NOMO-1 treated with dmso at 0.1 percent for 144 hours (cell line): Measurements from ENCODE around the gene PI3.

Experiments used
- DNase-seq: peaks from one replicate; lab custom pipeline; 2025; ENCODE audit not compliant: unreplicated experiment; lab: John Stamatoyannopoulos, UW

Gene PI3

DNA sequence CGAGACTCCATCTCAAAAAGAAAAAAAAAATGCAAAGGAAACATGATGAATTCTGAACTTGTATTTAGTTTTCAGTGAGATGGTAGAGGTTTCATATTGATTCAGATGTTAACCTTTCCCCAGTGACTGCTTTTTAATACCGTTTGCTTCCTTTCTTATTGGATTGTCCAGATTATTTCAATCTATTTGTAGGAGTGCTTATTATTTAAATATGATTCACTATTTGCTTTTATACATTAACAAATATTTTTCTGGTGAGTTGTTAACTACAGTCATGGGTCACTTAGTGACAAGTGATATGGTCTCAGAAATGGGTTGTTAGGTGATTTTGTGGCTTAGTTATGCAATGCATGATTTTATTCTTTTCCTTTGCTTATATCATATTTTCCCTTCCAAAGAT, 8.4 kb downstream of the PI3 start:
- no peak for DNase-seq

DNA sequence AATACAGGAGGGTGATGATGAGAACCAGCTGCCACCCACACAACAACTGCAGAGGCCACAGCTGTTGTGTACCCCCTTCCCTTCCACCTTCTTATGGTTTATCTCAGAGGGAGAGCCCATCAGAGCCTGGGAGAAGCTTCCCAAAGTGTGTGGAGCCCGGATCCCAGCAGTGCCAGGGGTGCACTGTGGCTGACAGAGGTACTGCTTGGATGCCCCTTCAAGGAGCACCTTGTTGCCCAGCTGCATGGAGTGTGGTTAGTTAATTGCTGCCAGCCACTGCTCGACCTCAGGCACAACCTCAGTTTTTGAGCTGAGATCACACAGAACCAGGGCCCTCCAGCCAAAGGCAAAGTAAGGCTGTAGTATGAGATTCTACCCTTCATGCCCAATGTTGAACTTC, 13.0 kb downstream of the PI3 start:
- DNase-seq, result no peak

DNA sequence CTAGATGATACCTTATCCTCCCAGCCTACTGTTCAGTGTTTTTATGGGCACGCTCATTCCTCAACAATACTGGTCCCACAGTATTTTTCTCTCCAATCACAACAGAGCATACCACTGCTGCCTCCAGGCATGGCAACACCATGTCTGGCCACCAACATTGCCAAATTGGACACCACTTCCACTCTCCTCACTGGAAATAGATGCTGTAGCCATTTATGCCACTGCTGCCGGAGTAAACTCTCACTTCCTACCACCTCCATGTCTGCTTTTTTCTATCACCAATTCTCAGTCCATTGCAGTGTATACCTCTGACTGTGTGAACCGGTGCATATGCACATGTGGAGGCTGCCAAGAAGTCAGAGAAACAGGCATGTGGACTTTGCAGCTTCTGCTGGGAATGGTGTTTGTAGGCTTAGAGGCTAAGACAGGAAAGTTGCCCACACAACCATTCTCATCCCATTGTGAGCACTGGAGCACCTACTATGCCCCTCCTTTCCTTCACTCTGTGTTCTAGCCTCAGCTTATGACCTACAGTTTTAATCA, 14.4 kb downstream of the PI3 start:
- no peak for DNase-seq

DNA sequence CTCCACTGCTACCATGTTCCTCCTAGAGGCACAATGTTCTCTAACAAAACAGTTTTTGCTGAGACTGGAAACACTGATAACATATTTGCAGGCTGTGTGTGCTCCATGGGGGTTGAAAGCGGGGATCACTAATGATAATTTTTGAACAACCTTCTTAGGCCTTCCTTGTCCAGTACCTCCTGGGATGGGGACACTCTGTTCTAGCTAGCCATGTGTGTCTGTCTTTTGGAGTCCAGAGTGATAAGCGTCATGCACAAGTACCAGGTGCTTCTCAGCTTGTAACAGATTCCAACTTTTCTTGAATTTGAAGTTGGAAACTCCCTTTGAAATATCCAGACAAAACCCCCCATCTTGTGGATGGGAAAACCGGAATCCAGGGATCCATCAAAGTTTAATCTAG, 15.2 kb downstream of the PI3 start:
- DNase-seq, result no peak

DNA sequence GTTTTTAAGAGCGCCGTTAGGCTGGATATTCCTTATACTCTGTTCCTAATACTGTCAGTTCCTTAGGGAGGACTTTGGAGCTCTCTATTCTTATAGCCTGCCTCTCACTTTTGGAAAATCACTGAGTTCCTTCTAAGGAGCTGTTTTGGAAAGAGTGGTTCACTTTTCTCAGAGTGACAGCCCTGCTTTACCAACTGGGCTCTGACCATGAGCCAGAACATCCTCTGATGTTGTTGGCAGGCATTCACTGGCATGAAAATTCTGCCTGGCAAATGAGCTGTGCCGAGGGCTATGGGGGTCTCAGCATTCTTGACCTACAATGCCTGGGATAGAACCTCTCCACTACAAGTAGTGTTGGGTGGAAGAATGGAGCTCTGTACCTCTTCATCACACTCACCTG, 17.2 kb downstream of the PI3 start:
- DNase-seq, result no peak

DNA sequence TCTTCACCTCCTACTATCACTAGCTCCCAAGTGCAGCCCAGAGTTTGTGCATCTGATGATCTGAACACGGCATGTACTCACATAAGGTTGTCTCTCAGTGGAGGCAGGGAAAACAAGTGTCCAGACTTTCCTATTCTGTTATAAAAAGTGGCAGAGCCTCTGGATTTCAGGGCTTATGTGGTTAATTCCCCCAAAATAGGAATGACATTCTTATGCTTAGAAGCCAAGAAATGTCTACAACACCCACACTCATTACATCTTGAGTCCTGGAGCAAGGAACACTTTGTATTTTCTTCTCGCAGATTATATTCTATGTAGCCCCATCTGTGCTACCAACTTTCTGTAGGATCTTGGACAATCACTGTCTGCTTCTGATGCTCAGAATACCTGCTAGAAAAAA, 18.6 kb downstream of the PI3 start:
- DNase-seq, result no peak

DNA sequence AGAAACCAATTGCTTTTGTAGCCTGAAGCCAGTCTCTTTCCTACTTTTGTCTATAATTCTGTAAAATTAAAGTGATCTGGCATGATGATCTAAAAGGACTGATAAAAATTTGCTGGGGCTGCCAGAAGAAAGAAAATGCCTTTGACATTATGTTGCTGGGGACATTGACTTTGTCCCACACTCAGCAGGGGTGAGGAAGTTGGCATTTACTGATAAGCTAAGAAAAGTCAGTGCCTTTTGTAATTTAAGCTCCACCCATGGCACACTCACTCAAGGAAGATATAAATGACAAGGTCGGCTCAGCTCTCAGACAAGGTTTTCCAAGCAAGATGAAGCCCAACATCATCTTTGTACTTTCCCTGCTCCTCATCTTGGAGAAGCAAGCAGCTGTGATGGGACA, 32.0 kb downstream of the PI3 start, which contains the start of gene SEMG1:
Gene SEMG1 (plus strand): TSS at position 309 of the 400 bp plus-strand sequence. CDS start 21 bp downstream, at position 330.
- no peak for DNase-seq

DNA sequence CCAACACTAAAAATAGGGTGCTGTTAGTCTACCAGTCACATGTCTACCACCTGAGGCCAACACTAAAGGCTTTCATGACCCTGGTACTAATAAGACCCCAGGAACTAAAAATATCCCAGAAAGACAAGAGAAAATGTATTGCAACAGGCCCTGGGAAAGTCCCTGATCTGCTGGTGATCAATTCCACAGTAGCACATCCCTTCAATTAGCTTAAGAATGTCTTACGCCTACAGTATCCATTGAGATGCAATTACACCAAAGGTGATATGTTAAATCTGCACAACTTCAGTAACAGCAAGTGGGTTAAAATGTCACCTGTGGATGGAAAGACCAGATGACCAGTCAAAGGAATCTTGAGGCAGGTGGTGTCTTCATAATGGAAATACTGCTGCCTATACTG, 35.2 kb downstream of the PI3 start:
- DNase-seq, result no peak

DNA sequence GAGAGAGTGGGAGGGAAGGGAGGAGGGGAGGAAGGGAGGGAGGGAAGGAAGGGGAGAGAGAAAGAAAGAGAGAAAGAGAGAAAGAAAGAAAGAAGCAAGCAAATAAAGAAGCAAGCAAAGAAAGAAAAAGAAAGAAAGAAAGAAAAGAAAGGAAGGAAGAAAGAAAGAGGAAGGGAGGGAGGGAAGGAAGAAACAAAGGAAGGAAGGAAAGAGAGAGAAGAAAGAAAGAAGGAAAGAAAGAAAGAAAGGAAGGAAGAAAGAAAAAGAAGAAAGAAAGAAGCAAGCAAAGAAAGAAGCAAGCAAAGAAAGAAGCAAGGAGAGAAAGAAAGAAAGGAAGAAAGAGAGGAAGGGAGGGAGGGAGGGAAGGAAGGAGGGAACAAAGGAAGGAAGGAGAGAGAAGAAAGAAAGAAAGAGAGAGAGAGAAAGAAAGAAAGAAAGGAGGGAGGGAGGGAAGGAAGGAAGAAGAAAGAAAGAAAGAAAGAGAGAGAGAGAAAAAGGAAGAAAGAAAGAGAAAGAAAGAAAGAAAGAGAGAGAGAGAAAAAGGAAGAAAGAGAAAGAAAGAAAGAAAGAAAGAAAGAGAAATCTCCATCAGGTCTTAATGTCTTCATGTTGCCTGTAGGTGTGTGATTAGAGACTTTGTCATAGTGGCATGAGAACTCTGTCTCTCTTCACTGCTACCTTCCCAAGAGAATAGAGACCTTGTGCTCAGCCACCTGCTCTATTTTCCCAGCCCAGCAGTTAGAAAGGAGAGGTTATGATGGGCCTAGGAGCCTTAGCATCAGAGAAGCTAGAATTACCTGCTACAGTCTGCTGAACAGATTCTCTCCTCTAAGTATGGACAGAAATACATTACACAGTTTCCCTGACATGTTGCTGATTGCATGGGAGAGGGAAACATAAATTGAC, 37.1 kb downstream of the PI3 start:
- DNase-seq, result no peak

DNA sequence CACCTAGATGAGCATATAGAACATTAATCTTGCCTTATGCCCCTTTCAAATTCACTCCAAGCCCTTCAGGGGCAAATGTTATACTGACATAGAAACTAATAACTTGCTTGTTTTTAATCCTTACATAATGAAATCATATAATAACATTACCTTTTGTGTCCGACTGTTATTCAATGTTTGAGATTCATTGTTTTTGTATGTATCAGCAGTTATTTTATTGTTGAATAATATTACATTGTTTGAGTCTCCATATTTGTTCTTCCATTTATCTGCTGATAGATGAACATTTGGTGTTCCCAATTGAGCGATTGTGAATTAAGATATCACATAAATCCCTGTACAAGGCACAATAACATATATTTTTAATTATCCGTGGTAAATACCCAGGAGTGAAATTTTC, 38.1 kb downstream of the PI3 start:
- no peak for DNase-seq

DNA sequence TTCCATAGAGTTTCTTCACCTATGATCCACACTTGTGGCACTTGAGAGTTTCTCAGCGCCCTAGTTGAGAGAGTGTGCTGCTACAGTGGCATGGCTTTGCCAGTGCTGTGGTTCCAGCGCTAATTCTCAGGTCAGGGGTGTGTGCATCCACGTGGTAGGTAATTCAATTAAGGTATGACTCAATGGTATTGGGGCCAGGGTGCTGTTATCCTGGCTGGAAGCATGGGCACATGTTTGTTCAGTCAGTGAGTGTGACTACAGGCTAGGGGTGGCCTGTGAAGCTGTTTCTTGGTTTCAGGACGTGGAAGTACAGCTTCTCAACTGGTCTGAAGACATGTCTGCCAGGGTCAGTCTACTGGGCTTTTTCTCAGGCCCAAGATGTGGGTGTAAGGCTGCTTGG, 43.4 kb downstream of the PI3 start:
- no peak for DNase-seq

DNA sequence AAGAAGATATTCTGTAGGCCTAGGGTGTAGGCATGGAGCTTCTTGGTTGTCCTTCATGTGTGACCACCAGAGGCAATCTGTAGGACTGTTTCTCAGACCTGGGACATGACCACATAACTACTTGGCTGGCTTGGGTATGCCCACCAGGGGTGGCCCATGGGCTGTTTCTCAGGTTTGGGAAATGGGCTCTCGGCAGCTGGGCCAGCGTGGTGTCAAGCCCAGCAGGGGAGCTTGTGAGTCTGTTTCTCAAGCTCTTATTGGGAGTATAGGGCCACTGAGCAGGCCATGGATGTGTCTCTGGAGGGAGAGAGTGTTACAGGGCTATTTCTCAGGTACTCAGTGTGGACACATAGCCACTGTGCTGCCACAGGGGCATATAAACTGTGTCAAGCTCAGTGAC, 43.9 kb downstream of the PI3 start:
- no peak for DNase-seq

DNA sequence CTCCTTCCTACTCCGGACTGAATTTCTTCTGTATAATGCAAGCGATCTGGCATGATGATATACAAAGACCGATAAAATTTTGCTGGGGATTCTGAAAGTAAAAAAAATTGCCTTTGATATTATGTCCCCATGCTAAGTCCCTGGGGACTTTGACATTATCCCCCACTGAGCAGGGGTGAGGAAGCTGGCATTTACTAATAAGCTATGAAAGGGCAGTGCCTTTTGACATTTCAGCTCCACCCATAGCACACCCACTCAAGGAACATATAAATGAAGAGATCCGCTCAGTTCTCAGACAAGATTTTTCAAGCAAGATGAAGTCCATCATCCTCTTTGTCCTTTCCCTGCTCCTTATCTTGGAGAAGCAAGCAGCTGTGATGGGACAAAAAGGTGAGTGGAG, 46.4 kb downstream of the PI3 start, which contains the start of gene SEMG2:
Gene SEMG2 (plus strand): TSS at position 298 of the 400 bp plus-strand sequence. CDS start 17 bp downstream, at position 315.
- no peak for DNase-seq

DNA sequence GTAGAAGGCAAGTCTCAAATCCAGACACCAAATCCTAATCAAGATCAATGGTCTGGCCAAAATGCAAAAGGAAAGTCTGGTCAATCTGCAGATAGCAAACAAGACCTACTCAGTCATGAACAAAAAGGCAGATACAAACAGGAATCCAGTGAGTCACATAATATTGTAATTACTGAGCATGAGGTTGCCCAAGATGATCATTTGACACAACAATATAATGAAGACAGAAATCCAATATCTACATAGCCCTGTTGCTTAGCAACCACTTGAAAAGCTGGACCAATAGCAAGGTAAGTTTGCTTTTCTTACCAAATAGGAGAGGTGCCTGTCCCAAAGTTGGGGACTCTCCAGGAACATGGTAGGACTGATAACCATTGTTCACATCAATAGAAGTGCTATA, 48.4 kb downstream of the PI3 start:
- DNase-seq, result no peak
